Mammary epithelial cell (primary cell): ENCODE measurements around the gene TNFRSF11A.

Experiments used
- CTCF ChIP-seq, 2 donors: IDR thresholded peaks in 1 of 2; conservative IDR thresholded peaks in 1 of 2; 2 replicates each; pipeline ENCODE4 v1.5.1; 2011 to 2012; ENCODE audit warnings: inconsistent platforms in 2 of 2, low read length in 2 of 2, mild to moderate bottlenecking in 2 of 2, control low read depth in 1 of 2, low read depth in 1 of 2; ENCODE audit not compliant: insufficient read depth in 1 of 2; ENCODE audit errors: extremely low read depth in 1 of 2
- EZH2 ChIP-seq: IDR thresholded peaks from 2 replicates; pipeline ENCODE4 v1.6.1; 2012; ENCODE audit warnings: low read length, inconsistent platforms, borderline replicate concordance

- TF ChIP-seq CTCF (conservative IDR thresholded peaks at IDR 0.05 in 1 of 2, IDR thresholded peaks at IDR 0.05 in 1 of 2; ENCODE audit: extremely low read depth in 1 of 2, insufficient read depth in 1 of 2, low read depth in 1 of 2, low read length in 2 of 2) (no peak), EZH2 (no peak)
These were observed 61.5 kb downstream of the TNFRSF11A start for GRCh38 chr18:62386601-62387000.
